HG02623 (cell line): Measurements from ENCODE around the gene ROCK2.

Experiments used
- ATAC-seq: cut with Tn5 transposase; IDR thresholded peaks from one replicate; pipeline ENCODE4 v1.9.1; 2021; ENCODE audit warnings: moderate library complexity; ENCODE audit not compliant: unreplicated experiment

ROCK2 gene

GRCh38 chr2:11131166-11131920 is 213.1 kb downstream of the ROCK2 start:
- ATAC-seq, result no peak
